Measurements from ENCODE around the gene PKD1.
"Not testable (repeated sequence)": the region's sequence is repeated elsewhere in the genome, so short reads cannot be mapped to it uniquely, and the experiment has no call there.

The PKD1 gene

GRCh38 chr16:2104464-2104863, 31.2 kb downstream of the PKD1 start:
- in situ Hi-C loops (cut with HindIII; ENCODE audit: low sequenced_read_pairs); DNase-seq (ENCODE audit: low read depth, low spot score); H3K4me3 ChIP-seq (ENCODE audit: low read depth, low read length): not testable (repeated sequence)

- no peak overlapping the region for H3K4me3 ChIP-seq (ENCODE audit: low read depth, low read length)
- DNase-seq (ENCODE audit: low read depth, low spot score): no peak
- TF ChIP-seq, protein P1, sequence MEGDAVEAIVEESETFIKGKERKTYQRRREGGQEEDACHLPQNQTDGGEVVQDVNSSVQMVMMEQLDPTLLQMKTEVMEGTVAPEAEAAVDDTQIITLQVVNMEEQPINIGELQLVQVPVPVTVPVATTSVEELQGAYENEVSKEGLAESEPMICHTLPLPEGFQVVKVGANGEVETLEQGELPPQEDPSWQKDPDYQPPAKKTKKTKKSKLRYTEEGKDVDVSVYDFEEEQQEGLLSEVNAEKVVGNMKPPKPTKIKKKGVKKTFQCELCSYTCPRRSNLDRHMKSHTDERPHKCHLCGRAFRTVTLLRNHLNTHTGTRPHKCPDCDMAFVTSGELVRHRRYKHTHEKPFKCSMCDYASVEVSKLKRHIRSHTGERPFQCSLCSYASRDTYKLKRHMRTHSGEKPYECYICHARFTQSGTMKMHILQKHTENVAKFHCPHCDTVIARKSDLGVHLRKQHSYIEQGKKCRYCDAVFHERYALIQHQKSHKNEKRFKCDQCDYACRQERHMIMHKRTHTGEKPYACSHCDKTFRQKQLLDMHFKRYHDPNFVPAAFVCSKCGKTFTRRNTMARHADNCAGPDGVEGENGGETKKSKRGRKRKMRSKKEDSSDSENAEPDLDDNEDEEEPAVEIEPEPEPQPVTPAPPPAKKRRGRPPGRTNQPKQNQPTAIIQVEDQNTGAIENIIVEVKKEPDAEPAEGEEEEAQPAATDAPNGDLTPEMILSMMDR (IDR thresholded peaks at IDR 0.05; ENCODE audit: low read depth, low read length): no peak
- in situ Hi-C loops (cut with HindIII; ENCODE audit: low sequenced_read_pairs): no loop called here
These were observed 33.2 kb downstream of the PKD1 start for GRCh38 chr16:2102471-2102870.

DNA sequence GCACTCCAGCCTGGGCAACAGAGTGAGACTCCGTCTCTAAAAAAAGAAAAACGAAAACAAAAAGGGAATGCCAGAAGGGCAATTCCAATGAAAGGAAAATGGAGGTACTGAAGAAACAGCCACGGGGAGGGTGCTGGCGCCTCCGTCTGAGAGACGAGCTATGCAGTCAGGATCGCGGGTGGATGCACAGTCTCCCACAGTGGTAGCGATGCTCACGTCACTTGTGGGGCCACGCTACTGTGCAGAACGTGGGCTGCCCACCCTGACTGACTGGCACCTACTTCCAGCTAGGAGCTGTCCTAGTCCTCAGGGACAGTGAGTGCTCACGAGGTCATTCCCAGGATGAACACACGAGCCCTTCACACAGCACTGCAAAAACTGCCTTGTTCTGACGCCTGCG, 34.1 kb downstream of the PKD1 start:
- DNase-seq (ENCODE audit: low read depth, low spot score); in situ Hi-C loops (cut with HindIII; ENCODE audit: low sequenced_read_pairs); H3K4me3 ChIP-seq (ENCODE audit: low read depth, low read length): not testable (repeated sequence)

DNA sequence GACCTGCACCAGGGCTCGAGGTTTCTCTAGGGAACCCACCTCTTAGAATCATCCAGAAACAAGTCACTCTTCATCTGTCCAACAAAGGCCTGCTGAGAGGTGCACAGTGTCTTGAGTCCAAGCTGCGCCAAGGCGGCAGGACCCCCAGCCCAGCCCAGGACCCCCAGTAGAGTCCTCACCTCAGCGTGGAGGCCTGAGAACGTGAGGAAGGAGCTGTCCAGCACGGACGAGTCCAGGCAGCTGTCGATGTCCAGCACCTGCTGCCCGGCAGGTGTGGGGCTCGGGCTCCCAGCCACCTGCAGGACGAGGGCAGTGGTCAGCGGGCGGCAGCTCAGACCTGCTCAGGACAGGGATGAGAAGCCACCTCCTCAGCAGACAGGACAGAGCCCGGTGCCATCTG, 38.0 kb downstream of the PKD1 start:
- in situ Hi-C loops (cut with HindIII; ENCODE audit: low sequenced_read_pairs); DNase-seq (ENCODE audit: low read depth, low spot score); H3K4me3 ChIP-seq (ENCODE audit: low read depth, low read length): not testable (repeated sequence)

DNA sequence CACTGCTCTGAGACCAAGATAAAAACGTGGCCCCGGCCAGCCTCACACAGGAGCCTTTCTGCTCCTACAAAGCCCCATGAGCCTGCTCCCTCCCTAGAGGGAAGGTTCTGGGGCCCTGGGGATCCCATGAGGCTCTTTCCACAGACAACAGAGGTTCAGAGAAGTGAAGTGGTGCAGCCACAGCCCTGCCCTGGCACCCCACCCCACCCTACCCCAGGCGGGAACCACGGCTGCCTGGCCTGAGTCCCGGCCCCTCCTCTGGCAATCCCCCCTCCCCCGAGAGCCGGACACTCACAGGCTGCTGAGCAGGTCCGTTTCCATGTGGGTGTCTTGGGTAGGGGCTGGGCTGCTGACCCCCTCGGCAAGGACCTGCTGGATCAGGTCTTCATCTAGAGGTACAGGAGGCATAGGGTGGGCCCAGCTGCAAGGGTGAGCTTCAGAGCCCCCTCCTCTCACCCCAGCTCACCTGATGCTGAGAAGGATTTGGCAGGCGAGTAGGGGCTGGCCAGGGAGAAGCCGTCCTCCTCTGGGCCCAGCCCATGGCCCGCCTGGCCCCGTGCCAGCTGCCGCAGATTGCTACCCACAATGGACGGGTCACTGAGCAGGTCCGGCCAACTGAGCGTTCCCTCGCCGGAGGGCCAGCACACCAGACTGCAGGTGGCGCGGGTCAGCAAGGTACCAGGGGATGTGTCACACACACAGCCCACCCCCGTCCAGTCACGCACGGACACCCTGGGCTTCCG, 38.7 kb downstream of the PKD1 start:
- H3K4me3 ChIP-seq (ENCODE audit: low read depth, low read length): no peak overlapping the region
- DNase-seq (ENCODE audit: low read depth, low spot score): no peak
- in situ Hi-C loops (cut with HindIII; ENCODE audit: low sequenced_read_pairs): no loop called here
- TF ChIP-seq, protein P1 (IDR thresholded peaks at IDR 0.05; ENCODE audit: low read depth, low read length): no peak

GRCh38 chr16:2095918-2096582, 39.6 kb downstream of the PKD1 start:
- TF ChIP-seq, protein P1 (IDR thresholded peaks at IDR 0.05; ENCODE audit: low read depth, low read length): no peak
- H3K4me3 ChIP-seq (ENCODE audit: low read depth, low read length): no peak overlapping the region
- DNase-seq (ENCODE audit: low read depth, low spot score): no peak
- in situ Hi-C loops (cut with HindIII; ENCODE audit: low sequenced_read_pairs): no loop called here

DNA sequence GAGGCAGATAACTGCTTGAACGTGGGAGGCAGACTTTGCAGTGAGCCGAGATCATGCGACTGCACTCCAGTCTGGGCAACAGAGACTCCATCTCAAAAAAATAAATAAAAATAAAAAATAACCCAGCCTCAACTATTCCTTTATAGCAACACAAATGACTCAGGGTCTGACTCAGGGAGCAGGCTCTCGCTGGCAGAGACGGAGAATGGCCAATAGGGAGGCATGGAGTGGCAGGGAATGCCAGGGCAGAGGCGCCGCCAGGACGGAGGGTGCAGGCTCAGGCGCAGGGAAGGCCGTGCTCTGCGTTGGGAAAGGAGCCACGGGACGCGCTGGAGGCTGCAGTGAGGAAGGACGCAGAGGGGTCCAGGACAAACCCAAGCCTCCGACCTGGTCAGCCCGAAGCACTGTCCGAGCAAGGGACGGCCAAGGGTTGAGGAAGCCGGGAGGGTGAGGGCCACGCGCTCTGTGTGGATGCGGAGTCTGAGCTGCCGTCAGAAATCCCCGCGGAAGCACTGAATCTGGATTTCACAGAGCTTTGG, 40.3 kb downstream of the PKD1 start:
- TF ChIP-seq, protein P1 (IDR thresholded peaks at IDR 0.05; ENCODE audit: low read depth, low read length): no peak
- no peak overlapping the region for H3K4me3 ChIP-seq (ENCODE audit: low read depth, low read length)
- in situ Hi-C loops (cut with HindIII; ENCODE audit: low sequenced_read_pairs): no loop called here
- DNase-seq (ENCODE audit: low read depth, low spot score): no peak

GRCh38 chr16:2093793-2094192, 41.9 kb downstream of the PKD1 start:
- no peak overlapping the region for H3K4me3 ChIP-seq (ENCODE audit: low read depth, low read length)
- no peak for DNase-seq (ENCODE audit: low read depth, low spot score)
- TF ChIP-seq, protein P1 (IDR thresholded peaks at IDR 0.05; ENCODE audit: low read depth, low read length): no peak
- in situ Hi-C loops (cut with HindIII; ENCODE audit: low sequenced_read_pairs): no loop called here
